Ishikawa (cell line): ENCODE data around the gene THSD4.

Experiments used
- CEBPB ChIP-seq: IDR thresholded peaks from 2 replicates; pipeline ENCODE4 v1.6.1; 2012
- CREB1 ChIP-seq: IDR thresholded peaks from 2 replicates; pipeline ENCODE4 v1.6.1; 2012; ENCODE audit warnings: low read depth
- EGR1 ChIP-seq: IDR thresholded peaks from 2 replicates; pipeline ENCODE4 v1.6.1; 2012
- EP300 ChIP-seq: IDR thresholded peaks from 2 replicates; pipeline ENCODE4 v1.6.1; 2012; ENCODE audit warnings: borderline replicate concordance
- FOXM1 ChIP-seq: IDR thresholded peaks from 2 replicates; pipeline ENCODE4 v1.6.1; 2012; ENCODE audit warnings: low read depth, borderline replicate concordance
- MAX ChIP-seq: IDR thresholded peaks from 2 replicates; pipeline ENCODE4 v1.6.1; 2012
- NFIC ChIP-seq: IDR thresholded peaks from 2 replicates; pipeline ENCODE4 v1.6.1; 2012
- RAD21 ChIP-seq: IDR thresholded peaks from 2 replicates; pipeline ENCODE4 v1.6.1; 2012; ENCODE audit warnings: low read depth
- REST ChIP-seq: IDR thresholded peaks from 2 replicates; pipeline ENCODE4 v1.6.1; 2012; ENCODE audit warnings: low read depth, mild to moderate bottlenecking
- TAF1 ChIP-seq: IDR thresholded peaks from 2 replicates; pipeline ENCODE4 v1.6.1; 2012; ENCODE audit warnings: low read depth, mild to moderate bottlenecking
- TCF12 ChIP-seq: IDR thresholded peaks from 2 replicates; pipeline ENCODE4 v1.6.1; 2012; ENCODE audit warnings: low read depth
- TEAD4 ChIP-seq: IDR thresholded peaks from 2 replicates; pipeline ENCODE4 v1.6.1; 2012
- USF1 ChIP-seq: IDR thresholded peaks from 2 replicates; pipeline ENCODE4 v1.6.1; 2012
- YY1 ChIP-seq: IDR thresholded peaks from 2 replicates; pipeline ENCODE4 v1.6.1; 2012; ENCODE audit warnings: low read depth
- ZBTB7A ChIP-seq: IDR thresholded peaks from 2 replicates; pipeline ENCODE4 v1.6.1; 2012; ENCODE audit warnings: low read depth

THSD4 gene

GRCh38 chr15:71386448-71387236 is 271.4 kb downstream of the THSD4 start:
- TF ChIP-seq CEBPB (no peak), CREB1 (no peak), RAD21 (peak; percentile 51)

GRCh38 chr15:71387810-71388209 is 272.5 kb downstream of the THSD4 start:
- TF ChIP-seq TEAD4, result no peak
- no peak for TF ChIP-seq EGR1
- TF ChIP-seq YY1, result no peak
- no peak for TF ChIP-seq RAD21
- TF ChIP-seq TCF12, result no peak
- TF ChIP-seq USF1, result no peak
- TF ChIP-seq MAX, result no peak
- TF ChIP-seq NFIC, result no peak
- TF ChIP-seq CEBPB, result no peak

- TF ChIP-seq USF1 (no peak), TEAD4 (no peak), TCF12 (no peak), MAX (no peak), YY1 (no peak), CREB1 (no peak)
Measured at GRCh38 chr15:71390096-71390495, 274.8 kb downstream of the THSD4 start.

- TF ChIP-seq FOXM1, result no peak
- TF ChIP-seq CEBPB, result no peak
- TF ChIP-seq TEAD4, result no peak
- no peak for TF ChIP-seq REST
- no peak for TF ChIP-seq CREB1
- TF ChIP-seq EGR1, result no peak
- TF ChIP-seq EP300, result no peak
- TF ChIP-seq YY1, result no peak
- TF ChIP-seq RAD21, result no peak
- no peak for TF ChIP-seq USF1
- no peak for TF ChIP-seq NFIC
- no peak for TF ChIP-seq TCF12
- no peak for TF ChIP-seq ZBTB7A
- no peak for TF ChIP-seq TAF1
- TF ChIP-seq MAX, result no peak
Measured at GRCh38 chr15:71391421-71392088, 276.3 kb downstream of the THSD4 start.

GRCh38 chr15:71392861-71393283 is 277.6 kb downstream of the THSD4 start:
- no peak for TF ChIP-seq NFIC
- TF ChIP-seq YY1, result no peak
- TF ChIP-seq TCF12, result no peak
- TF ChIP-seq TAF1, result no peak
- no peak for TF ChIP-seq REST
- TF ChIP-seq CREB1, result no peak
- no peak for TF ChIP-seq ZBTB7A
- no peak for TF ChIP-seq USF1
- no peak for TF ChIP-seq TEAD4
- TF ChIP-seq FOXM1, result no peak
- no peak for TF ChIP-seq RAD21
- TF ChIP-seq MAX, result no peak
- TF ChIP-seq CEBPB, result no peak
